HG02870 (cell line): ENCODE measurements around the gene NCR3LG1.

Experiments
- ATAC-seq: cut with Tn5 transposase; IDR thresholded peaks from one replicate; pipeline ENCODE4 v1.9.1; 2021; ENCODE audit warnings: mild to moderate bottlenecking, moderate library complexity; ENCODE audit not compliant: unreplicated experiment

The NCR3LG1 gene

GRCh38 chr11:17351510-17352176, at the start of gene NCR3LG1:
NCR3LG1 (plus strand) TSS chr11:17351800; CDS start chr11:17351970, 170 bp downstream.
- no peak for ATAC-seq

GRCh38 chr11:17313349-17314231, 38.0 kb upstream of the NCR3LG1 start:
- no peak for ATAC-seq

- ATAC-seq, result no peak
Observed at GRCh38 chr11:17314232-17314547, 37.4 kb upstream of the NCR3LG1 start.

GRCh38 chr11:17314904-17315426, 36.6 kb upstream of the NCR3LG1 start:
- no peak for ATAC-seq

GRCh38 chr11:17328871-17329494, 22.6 kb upstream of the NCR3LG1 start:
- no peak for ATAC-seq

GRCh38 chr11:17331669-17332068, 19.9 kb upstream of the NCR3LG1 start:
- no peak for ATAC-seq

- no peak for ATAC-seq
Observed at GRCh38 chr11:17333799-17334586, 17.6 kb upstream of the NCR3LG1 start.

GRCh38 chr11:17343257-17343656, 8.3 kb upstream of the NCR3LG1 start:
- no peak for ATAC-seq

GRCh38 chr11:17343907-17344306, 7.7 kb upstream of the NCR3LG1 start:
- no peak for ATAC-seq

- ATAC-seq, result no peak
Observed at GRCh38 chr11:17347676-17348075, 3.9 kb upstream of the NCR3LG1 start.

- ATAC-seq, result no peak
Observed at GRCh38 chr11:17350455-17351171, 987 bp upstream of the NCR3LG1 start.

- ATAC-seq, result no peak
Observed at GRCh38 chr11:17351172-17351509, 459 bp upstream of the NCR3LG1 start.

- no peak for ATAC-seq
Observed at GRCh38 chr11:17352950-17353820, 1.6 kb downstream of the NCR3LG1 start.

GRCh38 chr11:17353821-17354600, 2.4 kb downstream of the NCR3LG1 start:
- no peak for ATAC-seq

- peak; percentile 43 for ATAC-seq
Observed at GRCh38 chr11:17354601-17354991, 3.0 kb downstream of the NCR3LG1 start.

GRCh38 chr11:17366495-17366894, 14.9 kb downstream of the NCR3LG1 start:
- ATAC-seq, result no peak

GRCh38 chr11:17368551-17368950, 17.0 kb downstream of the NCR3LG1 start:
- ATAC-seq, result no peak

GRCh38 chr11:17369094-17369493, 17.5 kb downstream of the NCR3LG1 start:
- no peak for ATAC-seq
